ENCODE data around the gene XNDC1N.
"Not testable (repeated sequence)": the region's sequence is repeated elsewhere in the genome, so short reads cannot be mapped to it uniquely, and the experiment has no call there.

- TF ChIP-seq CTCF, POLR2A (IDR thresholded peaks at IDR 0.05): not testable (repeated sequence)
Observed at GRCh38 chr11:71911986-71912340, 16.4 kb downstream of the XNDC1N start.

Measured in lower leg skin (tissue), 3 donors.